ENCODE measurements around the gene ATP1A4.

DNA sequence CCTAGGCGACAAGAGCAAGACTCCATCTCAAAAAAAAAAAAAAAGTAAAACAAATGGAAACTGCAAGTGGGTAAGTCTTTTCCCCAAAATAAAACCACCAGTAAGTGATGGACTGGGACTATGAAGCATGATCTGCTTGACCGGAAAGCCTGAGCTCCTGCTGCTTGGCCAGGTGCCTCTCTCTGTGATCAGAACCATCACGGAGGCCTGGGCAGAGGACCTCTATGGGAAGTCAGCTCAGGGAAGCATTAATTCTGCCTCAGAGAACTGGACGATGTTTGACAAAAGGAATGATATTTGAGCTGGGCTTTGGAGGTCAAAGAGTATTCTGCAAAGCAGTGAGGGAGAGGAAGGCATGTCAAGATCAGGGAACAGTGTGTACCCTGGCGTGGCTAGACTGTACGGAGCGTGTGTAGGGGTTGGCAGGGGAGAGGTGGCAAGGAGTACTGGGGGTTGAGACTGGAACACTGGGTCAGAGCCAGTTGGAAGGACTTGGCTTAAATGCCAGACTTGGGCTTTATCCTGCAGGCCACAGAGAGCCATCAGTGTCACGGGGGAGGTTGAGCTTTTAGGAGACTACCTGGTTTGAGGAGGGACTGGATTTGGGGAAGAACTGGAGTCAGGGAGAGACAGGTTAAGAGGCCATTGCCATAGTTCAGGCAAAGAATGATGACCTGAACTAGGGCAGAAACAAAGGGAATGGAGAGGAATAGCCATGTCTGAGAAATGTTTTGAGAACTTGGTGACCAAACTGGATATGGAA is 19.4 kb upstream of the ATP1A4 start:
- TF ChIP-seq, protein P1, sequence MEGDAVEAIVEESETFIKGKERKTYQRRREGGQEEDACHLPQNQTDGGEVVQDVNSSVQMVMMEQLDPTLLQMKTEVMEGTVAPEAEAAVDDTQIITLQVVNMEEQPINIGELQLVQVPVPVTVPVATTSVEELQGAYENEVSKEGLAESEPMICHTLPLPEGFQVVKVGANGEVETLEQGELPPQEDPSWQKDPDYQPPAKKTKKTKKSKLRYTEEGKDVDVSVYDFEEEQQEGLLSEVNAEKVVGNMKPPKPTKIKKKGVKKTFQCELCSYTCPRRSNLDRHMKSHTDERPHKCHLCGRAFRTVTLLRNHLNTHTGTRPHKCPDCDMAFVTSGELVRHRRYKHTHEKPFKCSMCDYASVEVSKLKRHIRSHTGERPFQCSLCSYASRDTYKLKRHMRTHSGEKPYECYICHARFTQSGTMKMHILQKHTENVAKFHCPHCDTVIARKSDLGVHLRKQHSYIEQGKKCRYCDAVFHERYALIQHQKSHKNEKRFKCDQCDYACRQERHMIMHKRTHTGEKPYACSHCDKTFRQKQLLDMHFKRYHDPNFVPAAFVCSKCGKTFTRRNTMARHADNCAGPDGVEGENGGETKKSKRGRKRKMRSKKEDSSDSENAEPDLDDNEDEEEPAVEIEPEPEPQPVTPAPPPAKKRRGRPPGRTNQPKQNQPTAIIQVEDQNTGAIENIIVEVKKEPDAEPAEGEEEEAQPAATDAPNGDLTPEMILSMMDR (IDR thresholded peaks at IDR 0.05), result no peak
- no peak for TF ChIP-seq POLR2A (IDR thresholded peaks at IDR 0.05)
